H9 (cell line): ENCODE data around the gene SARNP. TPM values are rescaled to one million over a fixed set of nuclear protein-coding genes. Genes with fewer than 3 reads are reported as not detected.

ENCODE experiments used
- DNase-seq: peaks from one replicate; pipeline ENCODE4 v3.0.0-alpha.2; 2017
- H2AFZ ChIP-seq: one replicate; pipeline ENCODE4 v1.6.1; 2013; ENCODE audit warnings: mild to moderate bottlenecking, low read length, control low read depth, moderate library complexity
- H2AK5ac ChIP-seq: 2 replicates; pipeline ENCODE4 v1.6.1; 2013; ENCODE audit warnings: low read length, control low read depth, mixed read lengths; ENCODE audit not compliant: insufficient read length
- H2BK120ac ChIP-seq: one replicate; pipeline ENCODE4 v1.6.1; 2013; ENCODE audit warnings: low read depth, mild to moderate bottlenecking, low read length, control low read depth, inconsistent platforms; ENCODE audit not compliant: poor library complexity, severe bottlenecking
- H2BK12ac ChIP-seq: 2 replicates; pipeline ENCODE4 v1.6.1; 2013; ENCODE audit warnings: low read length, control low read depth, mixed read lengths, low read depth; ENCODE audit not compliant: insufficient read length
- H2BK15ac ChIP-seq: 2 replicates; pipeline ENCODE4 v1.6.1; 2013; ENCODE audit warnings: low read depth, low read length, control low read depth
- H2BK20ac ChIP-seq: one replicate; pipeline ENCODE4 v1.6.1; 2013; ENCODE audit warnings: low read depth, mild to moderate bottlenecking, low read length, control low read depth, inconsistent platforms; ENCODE audit not compliant: poor library complexity, severe bottlenecking
- H2BK5ac ChIP-seq: 2 replicates; pipeline ENCODE4 v1.6.1; 2013; ENCODE audit warnings: low read length, control low read depth, mixed read lengths; ENCODE audit not compliant: insufficient read length
- H3K14ac ChIP-seq: 2 replicates; pipeline ENCODE4 v1.6.1; 2013; ENCODE audit warnings: low read length, control low read depth; ENCODE audit not compliant: insufficient read depth
- H3K18ac ChIP-seq: 2 replicates; pipeline ENCODE4 v1.6.1; 2013; ENCODE audit warnings: low read depth, mild to moderate bottlenecking, mixed read lengths, low read length, control low read depth; ENCODE audit not compliant: insufficient read length
- H3K23ac ChIP-seq: 2 replicates; pipeline ENCODE4 v1.6.1; 2013; ENCODE audit warnings: low read length, control low read depth, mixed read lengths, low read depth; ENCODE audit not compliant: insufficient read length
- H3K23me2 ChIP-seq: 2 replicates; pipeline ENCODE4 v1.6.1; 2013; ENCODE audit warnings: low read depth, mild to moderate bottlenecking, mixed read lengths, low read length, control low read depth; ENCODE audit not compliant: insufficient read length, poor library complexity, severe bottlenecking
- H3K27ac ChIP-seq: 2 replicates; pipeline ENCODE4 v1.5.1; 2013; ENCODE audit warnings: low read length, control low read depth, mixed read lengths, low read depth; ENCODE audit not compliant: insufficient read length
- H3K27me3 ChIP-seq: 2 replicates; pipeline ENCODE4 v1.6.1; 2013; ENCODE audit warnings: low read length, control low read depth, inconsistent platforms; ENCODE audit not compliant: insufficient read depth
- H3K4ac ChIP-seq: 2 replicates; pipeline ENCODE4 v1.6.1; 2013; ENCODE audit warnings: low read depth, mild to moderate bottlenecking, control low read depth, inconsistent platforms, low read length, moderate library complexity
- H3K4me1 ChIP-seq: 2 replicates; pipeline ENCODE4 v1.6.1; 2013; ENCODE audit warnings: low read length, control low read depth, inconsistent platforms; ENCODE audit not compliant: insufficient read depth
- H3K4me2 ChIP-seq: 2 replicates; pipeline ENCODE4 v1.6.1; 2013; ENCODE audit warnings: low read length, control low read depth, mixed read lengths; ENCODE audit not compliant: insufficient read length, insufficient read depth
- H3K56ac ChIP-seq: 2 replicates; pipeline ENCODE4 v1.6.1; 2013; ENCODE audit warnings: low read depth, mild to moderate bottlenecking, mixed read lengths, low read length, control low read depth; ENCODE audit not compliant: insufficient read length
- H3K79me1 ChIP-seq: 2 replicates; pipeline ENCODE4 v1.6.1; 2013; ENCODE audit warnings: low read depth, mild to moderate bottlenecking, moderate library complexity, low read length, control low read depth, inconsistent platforms; ENCODE audit not compliant: insufficient read depth, poor library complexity, severe bottlenecking
- H3K79me2 ChIP-seq: 2 replicates; pipeline ENCODE4 v1.6.1; 2013; ENCODE audit warnings: low read length, control low read depth, inconsistent platforms; ENCODE audit not compliant: insufficient read depth
- H3K9ac ChIP-seq: 2 replicates; pipeline ENCODE4 v1.6.1; 2013; ENCODE audit warnings: low read length, control low read depth, mixed read lengths; ENCODE audit not compliant: insufficient read length; ENCODE audit errors: extremely low read depth
- H3K9me3 ChIP-seq: one replicate; pipeline ENCODE4 v1.6.1; 2013; ENCODE audit warnings: low read depth, low read length, inconsistent platforms; ENCODE audit not compliant: control insufficient read depth
- H3T11ph ChIP-seq: one replicate; pipeline ENCODE4 v1.6.1; 2013; ENCODE audit warnings: mild to moderate bottlenecking, low read length, control low read depth, inconsistent platforms
- H4K20me1 ChIP-seq: one replicate; pipeline ENCODE4 v1.6.1; 2013; ENCODE audit not compliant: control insufficient read depth, insufficient read length, insufficient read depth
- H4K5ac ChIP-seq: 2 replicates; pipeline ENCODE4 v1.6.1; 2013; ENCODE audit warnings: low read depth, mild to moderate bottlenecking, mixed read lengths, low read length, control low read depth; ENCODE audit not compliant: insufficient read length
- H4K8ac ChIP-seq: replicated peaks from 2 replicates; pipeline ENCODE4 v1.6.1; 2013; ENCODE audit warnings: low read length, control low read depth, mixed read lengths, low read depth; ENCODE audit not compliant: insufficient read length
- H4K91ac ChIP-seq: 2 replicates; pipeline ENCODE4 v1.6.1; 2013; ENCODE audit warnings: low read depth, mild to moderate bottlenecking, moderate library complexity, mixed read lengths, low read length, control low read depth; ENCODE audit not compliant: insufficient read length
- H3K27ac Mint-ChIP-seq, 3 experiments: 2 replicates in 2 of 3; 3 replicates in 1 of 3; pipeline ENCODE4 v1.8.0; 2020 to 2021; ENCODE audit warnings: mixed read lengths in 3 of 3, mild to moderate bottlenecking in 1 of 3, moderate library complexity in 1 of 3
- H3K27me3 Mint-ChIP-seq: 2 replicates; pipeline ENCODE4 v1.8.0; 2021; ENCODE audit warnings: low read depth, mild to moderate bottlenecking, moderate library complexity, mixed read lengths
- H3K36me3 Mint-ChIP-seq, 3 experiments: 2 replicates in 2 of 3; 3 replicates in 1 of 3; pipeline ENCODE4 v1.8.0; 2020 to 2021; ENCODE audit warnings: low read depth in 3 of 3, mixed read lengths in 3 of 3; ENCODE audit not compliant: insufficient read depth in 1 of 3
- H3K4me1 Mint-ChIP-seq, 2 experiments: 2 replicates each; pipeline ENCODE4 v1.8.0; 2020; ENCODE audit warnings: mixed read lengths in 2 of 2
- H3K4me3 Mint-ChIP-seq, 2 experiments: 2 replicates in 1 of 2; 3 replicates in 1 of 2; pipeline ENCODE4 v1.8.0; 2020 to 2021; ENCODE audit warnings: mild to moderate bottlenecking in 2 of 2, mixed read lengths in 2 of 2, moderate library complexity in 1 of 2
- H3K9me3 Mint-ChIP-seq, 2 experiments: 2 replicates in 1 of 2; 3 replicates in 1 of 2; pipeline ENCODE4 v1.8.0; 2020; ENCODE audit warnings: mild to moderate bottlenecking in 2 of 2, mixed read lengths in 2 of 2, moderate library complexity in 1 of 2
- WGBS: extraction: QIAGEN DNeasy Blood & Tissue Kit; methylation state at CpG from one replicate; pipeline ENCODE4 v1.1.7; 2013; ENCODE audit warnings: missing lambda C conversion rate, low lambda C conversion rate, mixed read lengths; ENCODE audit not compliant: insufficient read length; ENCODE audit errors: extremely low coverage; 5-methylcytosine and 5-hydroxymethylcytosine counted together
- total RNA-seq: library from RNA; stranded (reverse); gene quantifications from 2 replicates; pipeline ENCODE4 v1.2.1, GENCODE V29; 2021
- TF ChIP-seq, protein P1 (sequence below): fragments of 200-600 bp; sonication (generic); conservative IDR thresholded peaks from 3 replicates; pipeline ENCODE4 v1.8.0; 2021; ENCODE audit warnings: antibody characterized with exemption, mild to moderate bottlenecking

The SARNP gene
- total RNA-seq, 1 experiment from 2014 or later = 127 TPM

DNA sequence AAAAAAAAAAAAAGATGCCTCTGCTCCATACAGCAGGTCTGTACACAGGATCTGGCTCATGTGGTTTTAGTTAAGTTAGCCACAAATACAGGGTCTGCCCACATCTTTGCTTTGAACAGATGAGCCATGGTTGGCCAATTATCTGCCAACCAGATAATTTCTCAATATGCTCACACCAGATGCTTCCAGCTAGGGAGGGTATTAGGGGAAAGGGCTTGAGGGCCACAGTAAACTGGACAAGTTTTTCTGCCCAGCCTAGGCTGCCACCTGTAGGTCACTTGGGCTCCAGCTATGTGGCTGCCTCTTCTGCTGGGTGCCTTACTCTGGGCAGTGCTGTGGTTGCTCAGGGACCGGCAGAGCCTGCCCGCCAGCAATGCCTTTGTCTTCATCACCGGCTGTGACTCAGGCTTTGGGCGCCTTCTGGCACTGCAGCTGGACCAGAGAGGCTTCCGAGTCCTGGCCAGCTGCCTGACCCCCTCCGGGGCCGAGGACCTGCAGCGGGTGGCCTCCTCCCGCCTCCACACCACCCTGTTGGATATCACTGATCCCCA, 96.6 kb downstream of the SARNP start:
- WGBS = no CpG with 5 or more reads among the region's 9 CpGs
- no peaks in the 10 kb centered on the region for H3K79me2 ChIP-seq
- H3K23ac ChIP-seq = no peak overlapping the region
- no peak overlapping the region for H3K27ac ChIP-seq
- H3K23me2 ChIP-seq = peaks cover 9% of the 10 kb centered on the region
- no peaks in the 10 kb centered on the region for H4K20me1 ChIP-seq
- no peak overlapping the region for H2BK15ac ChIP-seq
- no peaks in the 10 kb centered on the region for H3K79me1 ChIP-seq
- H3K56ac ChIP-seq = no peak overlapping the region
- no peak overlapping the region for H4K8ac ChIP-seq
- H3K36me3 Mint-ChIP-seq = peaks cover 10 to 38% (median 30%) of the 10 kb centered on the region in 3 experiments; a peak in 6 of 7 replicates
- no peaks in the 10 kb centered on the region; a peak in 2 of 5 replicates for H3K9me3 Mint-ChIP-seq
- H4K91ac ChIP-seq = no peak overlapping the region
- no peak overlapping the region for H2BK5ac ChIP-seq
- H3K4me2 ChIP-seq = no peak overlapping the region
- H4K5ac ChIP-seq = no peak overlapping the region
- no peak overlapping the region for H2BK120ac ChIP-seq
- peak; percentile 84 for DNase-seq
- no peaks in the 10 kb centered on the region for H3K27me3 ChIP-seq
- no peak overlapping the region for H3K4me3 Mint-ChIP-seq
- no peak overlapping the region for H3T11ph ChIP-seq
- H3K4me1 Mint-ChIP-seq = peaks cover 38 to 42% of the 10 kb centered on the region in 2 experiments
- no peak overlapping the region for H2BK12ac ChIP-seq
- H3K4me1 ChIP-seq = peaks cover 13% of the 10 kb centered on the region; the same call in 1 of the 2 replicates
- no peak overlapping the region for H2AK5ac ChIP-seq
- no peak overlapping the region for H2BK20ac ChIP-seq
- H3K27ac Mint-ChIP-seq = peak overlapping the region in 1 of 3 experiments; percentile 75; a peak in 3 of 7 replicates
- TF ChIP-seq, protein P1, sequence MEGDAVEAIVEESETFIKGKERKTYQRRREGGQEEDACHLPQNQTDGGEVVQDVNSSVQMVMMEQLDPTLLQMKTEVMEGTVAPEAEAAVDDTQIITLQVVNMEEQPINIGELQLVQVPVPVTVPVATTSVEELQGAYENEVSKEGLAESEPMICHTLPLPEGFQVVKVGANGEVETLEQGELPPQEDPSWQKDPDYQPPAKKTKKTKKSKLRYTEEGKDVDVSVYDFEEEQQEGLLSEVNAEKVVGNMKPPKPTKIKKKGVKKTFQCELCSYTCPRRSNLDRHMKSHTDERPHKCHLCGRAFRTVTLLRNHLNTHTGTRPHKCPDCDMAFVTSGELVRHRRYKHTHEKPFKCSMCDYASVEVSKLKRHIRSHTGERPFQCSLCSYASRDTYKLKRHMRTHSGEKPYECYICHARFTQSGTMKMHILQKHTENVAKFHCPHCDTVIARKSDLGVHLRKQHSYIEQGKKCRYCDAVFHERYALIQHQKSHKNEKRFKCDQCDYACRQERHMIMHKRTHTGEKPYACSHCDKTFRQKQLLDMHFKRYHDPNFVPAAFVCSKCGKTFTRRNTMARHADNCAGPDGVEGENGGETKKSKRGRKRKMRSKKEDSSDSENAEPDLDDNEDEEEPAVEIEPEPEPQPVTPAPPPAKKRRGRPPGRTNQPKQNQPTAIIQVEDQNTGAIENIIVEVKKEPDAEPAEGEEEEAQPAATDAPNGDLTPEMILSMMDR = peak; percentile 68
- no peak overlapping the region for H3K18ac ChIP-seq
- no peak overlapping the region for H3K4ac ChIP-seq
- H3K9me3 ChIP-seq = no peaks in the 10 kb centered on the region
- no peaks in the 10 kb centered on the region; the same call in 1 of the 2 replicates for H3K27me3 Mint-ChIP-seq
- no peak overlapping the region for H3K9ac ChIP-seq
- no peak overlapping the region for H3K14ac ChIP-seq
- H2AFZ ChIP-seq = no peak overlapping the region
